DND-41 (cell line): ENCODE data around the gene MYD88.

Experiments
- EZH2 ChIP-seq: IDR thresholded peaks from 3 replicates; pipeline ENCODE4 v1.6.1; 2012; ENCODE audit warnings: borderline replicate concordance, low read depth, mild to moderate bottlenecking, moderate library complexity, low read length, inconsistent platforms; ENCODE audit not compliant: severe bottlenecking
- TF ChIP-seq, protein P1 (sequence below): IDR thresholded peaks from 2 replicates; pipeline ENCODE4 v1.5.1; 2012; ENCODE audit warnings: borderline replicate concordance, low read length, moderate library complexity, mild to moderate bottlenecking; ENCODE audit not compliant: poor library complexity, severe bottlenecking; ENCODE audit errors: extremely low read depth

DNA sequence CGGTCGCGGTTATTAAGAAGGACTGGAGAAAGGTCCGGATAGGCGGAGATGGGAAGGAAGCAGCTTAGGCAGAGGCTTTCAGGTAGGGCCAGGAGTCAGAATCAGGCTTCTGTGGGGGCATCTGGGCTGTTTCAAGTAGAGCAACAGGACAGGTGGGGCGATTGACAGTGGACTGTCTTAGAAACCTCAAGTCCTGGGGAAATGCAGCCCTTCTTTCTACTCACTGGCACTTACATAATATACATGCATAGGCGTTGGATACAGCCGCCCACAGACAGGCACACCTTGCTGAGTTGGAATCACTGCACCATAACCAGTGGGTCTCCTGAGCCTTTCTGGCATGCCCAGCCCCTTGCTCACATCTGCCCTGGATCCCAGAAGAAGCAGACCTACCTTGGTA lies 730 bp downstream of the MYD88 start:
- TF ChIP-seq, protein P1, sequence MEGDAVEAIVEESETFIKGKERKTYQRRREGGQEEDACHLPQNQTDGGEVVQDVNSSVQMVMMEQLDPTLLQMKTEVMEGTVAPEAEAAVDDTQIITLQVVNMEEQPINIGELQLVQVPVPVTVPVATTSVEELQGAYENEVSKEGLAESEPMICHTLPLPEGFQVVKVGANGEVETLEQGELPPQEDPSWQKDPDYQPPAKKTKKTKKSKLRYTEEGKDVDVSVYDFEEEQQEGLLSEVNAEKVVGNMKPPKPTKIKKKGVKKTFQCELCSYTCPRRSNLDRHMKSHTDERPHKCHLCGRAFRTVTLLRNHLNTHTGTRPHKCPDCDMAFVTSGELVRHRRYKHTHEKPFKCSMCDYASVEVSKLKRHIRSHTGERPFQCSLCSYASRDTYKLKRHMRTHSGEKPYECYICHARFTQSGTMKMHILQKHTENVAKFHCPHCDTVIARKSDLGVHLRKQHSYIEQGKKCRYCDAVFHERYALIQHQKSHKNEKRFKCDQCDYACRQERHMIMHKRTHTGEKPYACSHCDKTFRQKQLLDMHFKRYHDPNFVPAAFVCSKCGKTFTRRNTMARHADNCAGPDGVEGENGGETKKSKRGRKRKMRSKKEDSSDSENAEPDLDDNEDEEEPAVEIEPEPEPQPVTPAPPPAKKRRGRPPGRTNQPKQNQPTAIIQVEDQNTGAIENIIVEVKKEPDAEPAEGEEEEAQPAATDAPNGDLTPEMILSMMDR = no peak
- TF ChIP-seq EZH2 = no peak
